GM12878 (cell line): ENCODE measurements around the gene ZNF620. TPM values are rescaled to one million over a fixed set of nuclear protein-coding genes. Genes with fewer than 3 reads are reported as not detected.
A peak's percentile ranks its signal among the peaks of the same experiment; 100 is the strongest.

Experiments
- ATAC-seq: fragments of 200-7000 bp; cut with Tn5 transposase; 3 replicates; pipeline ENCODE4 v1.9.1; 2020; ENCODE audit warnings: mild to moderate bottlenecking, moderate library complexity
- BruUV-seq: library from RNA; stranded (reverse); fragments of 400-500 nt; replicated peaks from 2 replicates; lab custom pipeline; 2021; lab: Mats Ljungman, UMichigan
- CTCF ChIA-PET: fragments of 300-600 bp; sonication (Branson Sonifier 250); formaldehyde crosslinking; extraction: SDS; loops from one replicate; lab custom pipeline; 2021; ENCODE audit warnings: inconsistent platforms; lab: Yijun Ruan, JAX
- POLR2A ChIA-PET: fragments of 350-600 bp; formaldehyde crosslinking; extraction: SDS; loops from one replicate; lab custom pipeline; 2021; ENCODE audit warnings: inconsistent platforms; lab: Charles Lee
- RAD21 ChIA-PET: fragments of 300-600 bp; sonication (Branson Sonifier 250); formaldehyde crosslinking; loops from one replicate; lab custom pipeline; 2023; ENCODE audit warnings: antibody characterized with exemption; ENCODE audit not compliant: unreplicated experiment; lab: Charles Lee
- SMC1A ChIA-PET: fragments of 300-600 bp; sonication (Branson Sonifier 250); formaldehyde crosslinking; loops from one replicate; lab custom pipeline; 2023; ENCODE audit not compliant: unreplicated experiment, uncharacterized antibody; lab: Charles Lee
- DNase-seq: peaks from one replicate; pipeline ENCODE4 v3.0.0-alpha.2; 2011; ENCODE audit warnings: low read depth, low spot score
- FAIRE-seq: peaks from 3 replicates; lab custom pipeline; 2011; peaks lifted over from hg19 to GRCh38; lab: Jason Lieb, UNC
- H2AFZ ChIP-seq: 2 replicates; pipeline ENCODE4 v1.6.0; 2011; ENCODE audit warnings: low read depth, low read length, control low read depth; ENCODE audit not compliant: control insufficient read depth
- H3K27ac ChIP-seq: 2 replicates; pipeline ENCODE4 v1.5.1; 2011; ENCODE audit warnings: control low read depth; ENCODE audit not compliant: control insufficient read depth, insufficient read depth
- H3K27me3 ChIP-seq, 2 experiments: replicated peaks in 1 of 2; 2 replicates each; pipeline versions ENCODE4 v1.6.0 to v1.6.1; 2011; ENCODE audit warnings: low read length in 1 of 2; ENCODE audit not compliant: control insufficient read depth in 2 of 2, insufficient read depth in 2 of 2
- H3K36me3 ChIP-seq, 2 experiments: 2 replicates each; pipeline ENCODE4 v1.5.1; 2011; ENCODE audit warnings: low read length in 1 of 2; ENCODE audit not compliant: control insufficient read depth in 2 of 2, insufficient read depth in 2 of 2
- H3K4me1 ChIP-seq: 2 replicates; pipeline ENCODE4 v1.6.1; 2011; ENCODE audit warnings: mild to moderate bottlenecking, low read length, moderate library complexity, mixed read lengths; ENCODE audit not compliant: control insufficient read depth, insufficient read depth
- H3K4me2 ChIP-seq: 2 replicates; pipeline ENCODE4 v1.6.0; 2011; ENCODE audit warnings: control low read depth; ENCODE audit not compliant: control insufficient read depth, insufficient read depth
- H3K4me3 ChIP-seq: fragments of 200-600 bp; sonication (generic); 2 replicates; pipeline ENCODE4 v1.5.1; 2016
- H3K79me2 ChIP-seq: 2 replicates; pipeline ENCODE4 v1.6.0; 2011; ENCODE audit warnings: low read length; ENCODE audit not compliant: control insufficient read depth, insufficient read depth
- H3K9ac ChIP-seq: 2 replicates; pipeline ENCODE4 v1.8.0; 2011; ENCODE audit warnings: low read length, control low read depth, mixed read lengths; ENCODE audit not compliant: control insufficient read depth, insufficient read depth
- H3K9me3 ChIP-seq: replicated peaks from 3 replicates; pipeline ENCODE4 v1.5.1; 2011; ENCODE audit warnings: mild to moderate bottlenecking, low read length; ENCODE audit not compliant: control insufficient read depth, insufficient read depth
- H4K20me1 ChIP-seq: 2 replicates; pipeline ENCODE4 v1.6.0; 2011; ENCODE audit not compliant: control insufficient read depth, insufficient read depth
- BACH1 ChIP-seq: fragments of 450-650 bp; IDR thresholded peaks from 2 replicates; pipeline ENCODE4 v1.6.1; 2017; ENCODE audit warnings: mild to moderate bottlenecking, borderline replicate concordance
- CBFB ChIP-seq: IDR thresholded peaks from 2 replicates; pipeline ENCODE4 v1.6.1; 2016; ENCODE audit warnings: antibody characterized with exemption, low read depth
- EZH2 ChIP-seq: IDR thresholded peaks from 2 replicates; pipeline ENCODE4 v1.6.1; 2012; ENCODE audit warnings: low read depth, mild to moderate bottlenecking, control low read depth, inconsistent platforms, low read length, borderline replicate concordance; ENCODE audit not compliant: control insufficient read depth
- FOS ChIP-seq: IDR thresholded peaks from 3 replicates; pipeline ENCODE4 v1.6.1; 2011; ENCODE audit warnings: borderline replicate concordance; ENCODE audit not compliant: insufficient read length; ENCODE audit errors: extremely low read depth
- MLLT1 ChIP-seq: fragments of 450-650 bp; IDR thresholded peaks from 2 replicates; pipeline ENCODE4 v1.6.1; 2016; ENCODE audit warnings: mild to moderate bottlenecking
- NFXL1 ChIP-seq: fragments of 450-650 bp; IDR thresholded peaks from 2 replicates; pipeline ENCODE4 v1.6.1; 2017; ENCODE audit warnings: antibody characterized with exemption, mild to moderate bottlenecking, borderline replicate concordance
- PAX8 ChIP-seq: fragments of 450-650 bp; IDR thresholded peaks from 2 replicates; pipeline ENCODE4 v1.6.1; 2017; ENCODE audit warnings: mild to moderate bottlenecking, moderate library complexity
- RELA ChIP-seq: fragments of 450-650 bp; IDR thresholded peaks from 2 replicates; pipeline ENCODE4 v1.8.0; 2014; ENCODE audit warnings: borderline replicate concordance; ENCODE audit not compliant: partially characterized antibody
- SPI1 ChIP-seq: IDR thresholded peaks from 2 replicates; pipeline ENCODE4 v1.6.1; 2011; ENCODE audit warnings: low read depth, mild to moderate bottlenecking, low read length, moderate library complexity, borderline replicate concordance; ENCODE audit not compliant: insufficient read depth
- SREBF1 ChIP-seq: IDR thresholded peaks from 2 replicates; pipeline ENCODE4 v1.6.1; 2012; ENCODE audit warnings: mild to moderate bottlenecking, low read length
- SUPT20H ChIP-seq: IDR thresholded peaks from 2 replicates; pipeline ENCODE4 v1.6.1; 2011; ENCODE audit warnings: low read depth, mild to moderate bottlenecking, low read length, moderate library complexity, borderline replicate concordance; ENCODE audit not compliant: control insufficient read depth
- ZBED1 ChIP-seq: IDR thresholded peaks from 2 replicates; pipeline ENCODE4 v1.6.1; 2016; ENCODE audit warnings: borderline replicate concordance
- ZNF24 ChIP-seq: fragments of 450-650 bp; IDR thresholded peaks from 2 replicates; pipeline ENCODE4 v1.6.1; 2017; ENCODE audit warnings: antibody characterized with exemption, mild to moderate bottlenecking
- WGBS: methylation state at CpG from one replicate; pipeline ENCODE4 v1.1.6; 2016; ENCODE audit warnings: low lambda C conversion rate; ENCODE audit not compliant: insufficient replicate concordance, insufficient coverage; ENCODE audit errors: missing lambda C conversion rate; 5-methylcytosine and 5-hydroxymethylcytosine counted together
- in situ Hi-C: fragments of 300-500 bp; cut with MboI; formaldehyde crosslinking; loops from 9 replicates; pipeline ENCODE4 v1.14.3; 2018; ENCODE audit warnings: mixed read lengths
- intact Hi-C: fragments of 100-400 bp; cut with micrococcal nuclease; formaldehyde crosslinking; loops from one replicate; pipeline ENCODE4 v1.14.2; 2022; ENCODE audit not compliant: unreplicated experiment
- polyA plus RNA-seq, 11 experiments: library from polyadenylated mRNA; depleted of rRNA in 4 of 11; unstranded in 6 of 11; stranded (reverse) in 5 of 11; fragments of >200 nt; fragmentation: Nextera tagmentation in 4 of 11; fragmentation: Illumina TruSeq in 1 of 11; extraction: Ambion mirVana in 4 of 11; extraction: Trizol in 1 of 11; gene quantifications; 1 replicate in 1 of 11; 2 replicates in 10 of 11; pipeline versions ENCODE4 v1.2.1 to v1.2.3, GENCODE V29; 2011 to 2016; ENCODE audit warnings: inconsistent platforms in 2 of 11, missing spikeins in 2 of 11, low read depth in 1 of 11
- total RNA-seq, 4 experiments: library from RNA; depleted of rRNA in 3 of 4; stranded (reverse); fragments of >200 nt in 3 of 4; fragmentation: Illumina TruSeq in 1 of 4; extraction: Trizol in 1 of 4; gene quantifications; 2 replicates each; pipeline versions ENCODE4 v1.2.1 to v1.2.3, GENCODE V29; 2013 to 2021
- TF ChIP-seq, protein P1 (sequence below), 3 experiments: IDR thresholded peaks in 2 of 3; conservative IDR thresholded peaks in 1 of 3; 2 replicates each; pipeline ENCODE4 v1.5.1; 2011; ENCODE audit warnings: low read depth in 3 of 3, low read length in 3 of 3, mild to moderate bottlenecking in 3 of 3, control low read depth in 2 of 3, moderate library complexity in 2 of 3, inconsistent platforms in 1 of 3, mixed read lengths in 1 of 3; ENCODE audit not compliant: control insufficient read depth in 2 of 3, insufficient read depth in 1 of 3; ENCODE audit errors: extremely low read depth in 1 of 3
- TF ChIP-seq, protein P2 (sequence below): fragments of 450-650 bp; IDR thresholded peaks from 2 replicates; pipeline ENCODE4 v1.6.1; 2017; ENCODE audit warnings: mild to moderate bottlenecking, moderate library complexity

Gene ZNF620
- total and polyA plus RNA-seq, 10 of the 15 experiments (the other 5 are each of a cell fraction or from before 2014, with no cell fraction given) = 1.3 to 4.3 (median 2.2) TPM

GRCh38 chr3:40458473-40458872 is 47.4 kb upstream of the ZNF620 start:
- no TSS peak for BruUV-seq
- 87% methylated on average over 4 of the region's 4 CpGs for WGBS
- ATAC-seq = no peak
- ChIA-PET RAD21 (interaction anchor here (1.1 to 1.4 kb wide), 2 partner anchors 66 to 67 kb away, joined by 3 to 4 read pairs; partner anchors contain the start of gene ZNF621), CTCF (interaction anchor here (0.6 to 1.2 kb wide), 2 partner anchors 20 to 267 kb away, joined by 3 to 4 read pairs; no protein-coding TSS in a partner anchor), SMC1A (interaction anchor here (1.1 kb wide), 1 partner anchor 18 kb away, joined by 4 read pairs; the partner anchor contains the start of gene ZNF619), POLR2A (interaction anchor here (2.1 to 2.2 kb wide), 2 partner anchors 20 to 47 kb away, joined by 4 to 20 read pairs; partner anchors contain the start of genes ZNF619 and ZNF620)
- Histone ChIP-seq H4K20me1 (no peaks in the 10 kb centered on the region), H3K36me3 (peaks cover 9 to 23% of the 10 kb centered on the region in 2 experiments), H3K4me1 (peaks cover 5% of the 10 kb centered on the region), H3K27ac (peak overlapping the region; percentile 84; the same call in 1 of the 2 replicates), H3K27me3 (no peaks in the 10 kb centered on the region), H3K79me2 (peaks cover 33% of the 10 kb centered on the region), H3K4me2 (peak overlapping the region; percentile 81), H3K4me3 (peak overlapping the region; percentile 93), H3K9ac (peak overlapping the region; percentile 88), H3K9me3 (no peaks in the 10 kb centered on the region), H2AFZ (no peak overlapping the region)
- intact Hi-C loops = loop anchor here (5.0 to 10.0 kb wide), 2 partner anchors 264 to 744 kb away; no protein-coding TSS in a partner anchor
- FAIRE-seq = no peak
- no peak for DNase-seq
- TF ChIP-seq, protein P1, sequence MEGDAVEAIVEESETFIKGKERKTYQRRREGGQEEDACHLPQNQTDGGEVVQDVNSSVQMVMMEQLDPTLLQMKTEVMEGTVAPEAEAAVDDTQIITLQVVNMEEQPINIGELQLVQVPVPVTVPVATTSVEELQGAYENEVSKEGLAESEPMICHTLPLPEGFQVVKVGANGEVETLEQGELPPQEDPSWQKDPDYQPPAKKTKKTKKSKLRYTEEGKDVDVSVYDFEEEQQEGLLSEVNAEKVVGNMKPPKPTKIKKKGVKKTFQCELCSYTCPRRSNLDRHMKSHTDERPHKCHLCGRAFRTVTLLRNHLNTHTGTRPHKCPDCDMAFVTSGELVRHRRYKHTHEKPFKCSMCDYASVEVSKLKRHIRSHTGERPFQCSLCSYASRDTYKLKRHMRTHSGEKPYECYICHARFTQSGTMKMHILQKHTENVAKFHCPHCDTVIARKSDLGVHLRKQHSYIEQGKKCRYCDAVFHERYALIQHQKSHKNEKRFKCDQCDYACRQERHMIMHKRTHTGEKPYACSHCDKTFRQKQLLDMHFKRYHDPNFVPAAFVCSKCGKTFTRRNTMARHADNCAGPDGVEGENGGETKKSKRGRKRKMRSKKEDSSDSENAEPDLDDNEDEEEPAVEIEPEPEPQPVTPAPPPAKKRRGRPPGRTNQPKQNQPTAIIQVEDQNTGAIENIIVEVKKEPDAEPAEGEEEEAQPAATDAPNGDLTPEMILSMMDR (IDR thresholded peaks at IDR 0.05 in 2 of 3, conservative IDR thresholded peaks at IDR 0.05 in 1 of 3; ENCODE audit: control insufficient read depth in 2 of 3, extremely low read depth in 1 of 3, insufficient read depth in 1 of 3, low read depth in 3 of 3, low read length in 3 of 3) = no peak
- TF ChIP-seq ZNF24 = no peak
- TF ChIP-seq EZH2 = no peak
- no peak for TF ChIP-seq CBFB
- TF ChIP-seq MLLT1 = no peak
- no peak for TF ChIP-seq SPI1
- no peak for TF ChIP-seq PAX8
- no peak for TF ChIP-seq BACH1
- no peak for TF ChIP-seq NFXL1
- no peak for TF ChIP-seq SUPT20H
- TF ChIP-seq ZBED1 = no peak
- no peak for TF ChIP-seq SREBF1
- no peak for TF ChIP-seq FOS
- TF ChIP-seq, protein P2, sequence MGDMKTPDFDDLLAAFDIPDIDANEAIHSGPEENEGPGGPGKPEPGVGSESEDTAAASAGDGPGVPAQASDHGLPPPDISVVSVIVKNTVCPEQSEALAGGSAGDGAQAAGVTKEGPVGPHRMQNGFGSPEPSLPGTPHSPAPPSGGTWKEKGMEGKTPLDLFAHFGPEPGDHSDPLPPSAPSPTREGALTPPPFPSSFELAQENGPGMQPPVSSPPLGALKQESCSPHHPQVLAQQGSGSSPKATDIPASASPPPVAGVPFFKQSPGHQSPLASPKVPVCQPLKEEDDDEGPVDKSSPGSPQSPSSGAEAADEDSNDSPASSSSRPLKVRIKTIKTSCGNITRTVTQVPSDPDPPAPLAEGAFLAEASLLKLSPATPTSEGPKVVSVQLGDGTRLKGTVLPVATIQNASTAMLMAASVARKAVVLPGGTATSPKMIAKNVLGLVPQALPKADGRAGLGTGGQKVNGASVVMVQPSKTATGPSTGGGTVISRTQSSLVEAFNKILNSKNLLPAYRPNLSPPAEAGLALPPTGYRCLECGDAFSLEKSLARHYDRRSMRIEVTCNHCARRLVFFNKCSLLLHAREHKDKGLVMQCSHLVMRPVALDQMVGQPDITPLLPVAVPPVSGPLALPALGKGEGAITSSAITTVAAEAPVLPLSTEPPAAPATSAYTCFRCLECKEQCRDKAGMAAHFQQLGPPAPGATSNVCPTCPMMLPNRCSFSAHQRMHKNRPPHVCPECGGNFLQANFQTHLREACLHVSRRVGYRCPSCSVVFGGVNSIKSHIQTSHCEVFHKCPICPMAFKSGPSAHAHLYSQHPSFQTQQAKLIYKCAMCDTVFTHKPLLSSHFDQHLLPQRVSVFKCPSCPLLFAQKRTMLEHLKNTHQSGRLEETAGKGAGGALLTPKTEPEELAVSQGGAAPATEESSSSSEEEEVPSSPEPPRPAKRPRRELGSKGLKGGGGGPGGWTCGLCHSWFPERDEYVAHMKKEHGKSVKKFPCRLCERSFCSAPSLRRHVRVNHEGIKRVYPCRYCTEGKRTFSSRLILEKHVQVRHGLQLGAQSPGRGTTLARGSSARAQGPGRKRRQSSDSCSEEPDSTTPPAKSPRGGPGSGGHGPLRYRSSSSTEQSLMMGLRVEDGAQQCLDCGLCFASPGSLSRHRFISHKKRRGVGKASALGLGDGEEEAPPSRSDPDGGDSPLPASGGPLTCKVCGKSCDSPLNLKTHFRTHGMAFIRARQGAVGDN = no peak
- no peak for TF ChIP-seq RELA
- TF ChIP-seq, all 136 proteins: peak for 0
- in situ Hi-C loops = no loop called here
